ENCODE data around the gene MARCKSL1.
"Not testable (repeated sequence)": the region's sequence is repeated elsewhere in the genome, so short reads cannot be mapped to it uniquely, and the experiment has no call there.

The MARCKSL1 gene

DNA sequence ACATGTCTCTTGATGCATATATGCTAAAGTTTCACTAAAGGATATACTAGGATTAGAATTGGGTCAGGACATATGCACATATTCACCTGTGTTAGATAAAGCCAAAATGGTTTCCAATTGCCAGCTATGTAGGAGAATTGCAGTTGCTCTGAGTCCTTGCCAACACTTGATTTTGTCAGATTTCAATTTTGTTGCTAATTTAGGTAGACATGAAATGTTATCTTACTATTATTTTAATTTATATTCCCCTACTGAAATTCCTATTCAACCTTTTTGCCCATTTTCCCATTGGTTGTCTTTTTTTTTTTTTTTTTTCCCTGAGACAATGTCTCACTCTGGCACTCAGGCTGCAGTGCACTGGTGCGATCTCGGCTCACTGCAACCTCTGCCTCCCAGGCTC lies 30.7 kb downstream of the MARCKSL1 start:
- TF ChIP-seq, protein P1, sequence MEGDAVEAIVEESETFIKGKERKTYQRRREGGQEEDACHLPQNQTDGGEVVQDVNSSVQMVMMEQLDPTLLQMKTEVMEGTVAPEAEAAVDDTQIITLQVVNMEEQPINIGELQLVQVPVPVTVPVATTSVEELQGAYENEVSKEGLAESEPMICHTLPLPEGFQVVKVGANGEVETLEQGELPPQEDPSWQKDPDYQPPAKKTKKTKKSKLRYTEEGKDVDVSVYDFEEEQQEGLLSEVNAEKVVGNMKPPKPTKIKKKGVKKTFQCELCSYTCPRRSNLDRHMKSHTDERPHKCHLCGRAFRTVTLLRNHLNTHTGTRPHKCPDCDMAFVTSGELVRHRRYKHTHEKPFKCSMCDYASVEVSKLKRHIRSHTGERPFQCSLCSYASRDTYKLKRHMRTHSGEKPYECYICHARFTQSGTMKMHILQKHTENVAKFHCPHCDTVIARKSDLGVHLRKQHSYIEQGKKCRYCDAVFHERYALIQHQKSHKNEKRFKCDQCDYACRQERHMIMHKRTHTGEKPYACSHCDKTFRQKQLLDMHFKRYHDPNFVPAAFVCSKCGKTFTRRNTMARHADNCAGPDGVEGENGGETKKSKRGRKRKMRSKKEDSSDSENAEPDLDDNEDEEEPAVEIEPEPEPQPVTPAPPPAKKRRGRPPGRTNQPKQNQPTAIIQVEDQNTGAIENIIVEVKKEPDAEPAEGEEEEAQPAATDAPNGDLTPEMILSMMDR (IDR thresholded peaks at IDR 0.05; ENCODE audit: borderline replicate concordance, insufficient read depth, low read depth, low read length) = no peak
- H3K4me3 ChIP-seq (ENCODE audit: low read depth, low read length) = no peak overlapping the region

DNA sequence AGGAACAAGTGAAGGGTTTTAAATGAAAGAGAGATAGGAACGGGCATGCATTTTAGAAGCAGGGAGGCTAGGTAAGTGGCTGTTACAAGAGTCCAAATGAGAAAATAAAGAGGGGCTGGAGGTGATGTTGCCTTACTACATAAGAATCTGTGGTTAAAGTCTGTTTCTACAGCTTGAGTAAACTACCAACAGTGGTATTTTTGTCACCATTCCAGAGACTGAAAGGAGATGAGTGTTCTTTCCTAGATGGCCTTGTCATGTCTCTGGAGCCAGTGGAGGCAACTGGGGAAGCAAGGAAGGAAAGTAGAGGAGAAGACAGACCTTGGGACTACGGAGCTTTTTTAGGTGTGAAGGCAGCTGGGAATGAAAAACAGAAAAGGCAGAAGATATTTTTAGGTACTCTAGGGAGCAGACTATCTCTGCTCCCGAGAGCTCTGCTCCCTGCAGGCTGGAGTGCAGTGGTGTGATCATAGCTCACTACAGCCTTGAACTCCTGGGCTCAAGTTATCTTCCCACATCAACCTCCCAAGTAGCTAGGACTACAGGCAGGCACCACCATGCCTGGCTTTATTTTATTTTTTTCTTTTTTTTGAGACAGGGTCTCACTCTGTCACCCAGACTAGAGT lies 31.9 kb downstream of the MARCKSL1 start:
- TF ChIP-seq, protein P1 (IDR thresholded peaks at IDR 0.05; ENCODE audit: borderline replicate concordance, insufficient read depth, low read depth, low read length) = no peak
- no peak overlapping the region for H3K4me3 ChIP-seq (ENCODE audit: low read depth, low read length)

DNA sequence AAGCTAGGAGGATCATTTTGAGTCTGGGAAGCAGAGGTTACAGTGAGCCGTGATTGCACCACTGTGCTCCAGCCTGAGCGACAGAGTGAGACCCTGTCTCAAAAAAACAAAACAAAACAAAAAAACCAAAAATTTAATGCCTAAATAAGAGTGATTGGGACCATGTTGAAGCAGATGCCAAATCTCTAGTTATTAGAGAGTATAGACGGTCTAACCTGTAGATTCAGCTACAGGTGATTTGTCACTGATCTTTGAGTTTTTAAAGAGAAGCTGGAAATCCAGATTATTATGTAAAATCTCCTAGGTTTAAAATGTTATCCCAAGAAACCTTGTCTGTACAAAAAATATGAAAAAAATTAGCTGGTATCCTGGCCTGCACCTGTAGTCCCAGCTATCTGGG lies 32.7 kb downstream of the MARCKSL1 start:
- no peak overlapping the region for H3K4me3 ChIP-seq (ENCODE audit: low read depth, low read length)
- TF ChIP-seq, protein P1 (IDR thresholded peaks at IDR 0.05; ENCODE audit: borderline replicate concordance, insufficient read depth, low read depth, low read length) = no peak

DNA sequence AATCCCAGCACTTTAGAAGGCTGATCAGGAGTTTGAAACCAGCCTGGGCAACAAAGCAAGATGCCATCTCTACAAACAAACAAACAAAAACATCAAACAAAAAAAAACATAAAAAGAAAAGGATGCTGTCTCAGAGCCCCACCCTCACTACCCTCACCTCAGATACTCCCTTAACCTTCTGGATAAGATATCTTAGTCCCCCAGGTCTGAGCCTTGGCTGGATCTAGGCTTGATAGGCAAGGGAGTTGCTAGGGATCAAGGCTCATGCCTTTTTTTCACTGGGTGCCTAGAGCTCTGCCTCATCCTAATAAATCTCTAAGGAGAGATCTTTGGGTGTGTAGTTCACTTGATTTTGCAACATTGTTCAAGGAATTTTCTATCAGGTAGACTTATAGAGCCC lies 36.7 kb downstream of the MARCKSL1 start:
- no peak overlapping the region for H3K4me3 ChIP-seq (ENCODE audit: low read depth, low read length)
- TF ChIP-seq, protein P1 (IDR thresholded peaks at IDR 0.05; ENCODE audit: borderline replicate concordance, insufficient read depth, low read depth, low read length) = no peak

DNA sequence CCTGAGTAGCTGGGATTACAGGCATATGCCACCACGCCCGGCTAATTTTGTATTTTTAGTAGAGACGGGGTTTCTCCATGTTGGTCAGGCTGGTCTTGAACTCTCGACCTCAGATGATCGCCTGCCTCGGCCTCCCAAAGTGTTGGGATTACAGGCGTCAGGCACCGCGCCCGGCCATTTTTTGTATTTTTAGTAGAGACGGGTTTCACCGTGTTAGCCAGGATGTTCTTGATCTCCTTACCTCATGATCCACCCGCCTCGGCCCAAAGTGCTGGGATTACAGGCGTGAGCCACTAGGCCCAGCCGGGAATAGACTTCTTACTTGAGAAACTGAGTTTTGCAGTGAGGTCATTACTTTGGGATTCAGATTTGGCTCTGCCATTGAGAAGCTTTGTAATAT lies 37.8 kb downstream of the MARCKSL1 start:
- not testable (repeated sequence) for H3K4me3 ChIP-seq (ENCODE audit: low read depth, low read length)

DNA sequence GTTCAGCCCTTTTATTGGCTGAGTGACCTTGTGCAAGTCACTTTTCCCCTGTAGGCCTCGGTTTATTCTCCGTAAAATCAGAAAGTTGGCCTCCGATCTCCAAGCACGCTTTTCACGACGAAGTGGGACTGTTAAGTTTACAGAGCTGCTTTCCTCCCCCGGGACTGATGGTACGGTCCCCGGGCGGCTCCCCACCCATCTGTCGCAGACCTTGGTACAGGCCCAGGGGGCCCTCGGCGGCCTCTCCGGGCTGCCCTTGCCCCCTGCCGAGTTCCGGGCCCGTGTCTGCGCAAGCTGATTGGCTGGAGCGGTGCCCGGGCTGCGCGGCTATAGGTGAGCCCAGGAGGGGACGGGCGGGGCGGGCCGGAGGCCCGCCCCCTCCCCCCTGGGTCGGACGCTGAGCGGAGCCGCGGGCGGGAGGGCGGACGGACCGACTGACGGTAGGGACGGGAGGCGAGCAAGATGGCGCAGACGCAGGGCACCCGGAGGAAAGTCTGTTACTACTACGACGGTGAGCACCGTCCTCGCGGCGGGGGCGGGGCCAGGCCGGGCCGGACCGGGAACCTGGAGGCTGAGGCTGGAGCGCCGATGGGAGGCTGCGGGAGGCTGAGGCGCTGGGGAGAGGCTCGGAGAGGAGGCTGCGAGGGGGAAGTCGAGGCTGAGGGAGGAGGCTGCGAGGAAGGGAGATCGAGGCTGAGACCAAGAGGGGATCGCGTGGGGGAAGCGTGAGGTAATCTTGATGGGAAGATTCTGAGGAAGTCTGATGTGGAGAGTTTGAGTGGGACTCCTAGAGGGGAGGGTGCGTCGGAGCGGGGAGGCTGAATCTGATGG lies 44.1 kb downstream of the MARCKSL1 start, which contains the start of gene HDAC1:
TSS of gene HDAC1 (plus strand) at position 376 of the 831 bp plus-strand sequence. CDS start at position 463, 87 bp downstream.
- TF ChIP-seq, protein P1 (IDR thresholded peaks at IDR 0.05; ENCODE audit: borderline replicate concordance, insufficient read depth, low read depth, low read length) = no peak
- peak within 1 kb of the TSS; percentile 94 for H3K4me3 ChIP-seq (ENCODE audit: low read depth, low read length)

DNA sequence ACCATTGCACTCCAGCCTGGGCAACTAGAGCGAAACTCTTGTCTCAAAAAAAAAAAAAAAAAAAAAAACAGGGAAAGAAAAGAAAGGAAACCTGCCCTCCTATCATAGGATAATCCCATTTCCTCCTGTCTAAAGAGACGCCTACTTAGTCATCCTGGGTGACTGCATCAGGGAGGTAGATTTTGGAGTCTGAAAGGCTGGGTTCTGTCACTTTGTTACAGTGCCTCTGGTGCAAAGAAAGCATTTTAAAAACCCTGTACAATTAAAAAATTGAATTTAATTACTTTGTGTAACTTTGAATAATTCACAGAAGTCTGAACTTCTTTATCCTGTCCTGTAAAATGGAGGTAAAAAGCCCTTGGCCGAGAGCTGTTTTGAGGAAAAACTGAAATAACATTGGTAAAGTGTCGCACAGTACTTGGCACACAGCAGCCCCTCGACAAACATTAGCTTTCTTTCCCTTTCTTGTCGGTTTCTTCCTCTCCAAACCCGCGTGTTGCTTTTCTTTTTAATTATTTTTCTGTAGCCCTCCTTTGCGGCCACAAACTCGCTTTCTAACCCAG lies 44.8 kb downstream of the MARCKSL1 start:
- TF ChIP-seq, protein P1 (IDR thresholded peaks at IDR 0.05; ENCODE audit: borderline replicate concordance, insufficient read depth, low read depth, low read length) = no peak
- peak overlapping the region; percentile 94 for H3K4me3 ChIP-seq (ENCODE audit: low read depth, low read length)
